Measurements from ENCODE around the gene IER5L.
A peak's percentile ranks its signal among the peaks of the same experiment; 100 is the strongest.

IER5L gene

GRCh38 chr9:129182122-129182521 lies 4.1 kb upstream of the IER5L start:
- no peak for DNase-seq (ENCODE audit: low read depth in 2 of 3, low spot score in 1 of 3)

GRCh38 chr9:129181246-129181645 lies 3.2 kb upstream of the IER5L start:
- no peak for DNase-seq (ENCODE audit: low read depth in 2 of 3, low spot score in 1 of 3)

- DNase-seq (ENCODE audit: low read depth in 2 of 3, low spot score in 1 of 3), result no peak
Measured at GRCh38 chr9:129178568-129179382, 714 bp upstream of the IER5L start.

- DNase-seq (ENCODE audit: low read depth in 2 of 3, low spot score in 1 of 3), result peak in 1 of 3 donors; percentile 12
Measured at GRCh38 chr9:129177443-129177790, 644 bp downstream of the IER5L start.

- peak in 1 of 3 donors; percentile 11 for DNase-seq (ENCODE audit: low read depth in 2 of 3, low spot score in 1 of 3)
Measured at GRCh38 chr9:129176701-129177442, 1.2 kb downstream of the IER5L start.

- DNase-seq (ENCODE audit: low read depth in 2 of 3, low spot score in 1 of 3), result peak; percentile 62 to 66 (median 64)
Measured at GRCh38 chr9:129175825-129176633, 2.0 kb downstream of the IER5L start.

GRCh38 chr9:129175515-129175824 lies 2.6 kb downstream of the IER5L start:
- DNase-seq (ENCODE audit: low read depth in 2 of 3, low spot score in 1 of 3), result no peak

GRCh38 chr9:129174724-129175514 lies 3.1 kb downstream of the IER5L start:
- peak in 1 of 3 donors; percentile 16 for DNase-seq (ENCODE audit: low read depth in 2 of 3, low spot score in 1 of 3)

GRCh38 chr9:129174102-129174723 lies 3.8 kb downstream of the IER5L start:
- DNase-seq (ENCODE audit: low read depth in 2 of 3, low spot score in 1 of 3), result peak; percentile 66 to 86 (median 74)

- no peak for DNase-seq (ENCODE audit: low read depth in 2 of 3, low spot score in 1 of 3)
Measured at GRCh38 chr9:129173296-129174101, 4.6 kb downstream of the IER5L start.

- DNase-seq (ENCODE audit: low read depth in 2 of 3, low spot score in 1 of 3), result no peak
Measured at GRCh38 chr9:129172816-129173215, 5.2 kb downstream of the IER5L start.

GRCh38 chr9:129171993-129172751 lies 5.9 kb downstream of the IER5L start:
- no peak for DNase-seq (ENCODE audit: low read depth in 2 of 3, low spot score in 1 of 3)

- DNase-seq (ENCODE audit: low read depth in 2 of 3, low spot score in 1 of 3), result no peak
Measured at GRCh38 chr9:129170229-129170628, 7.8 kb downstream of the IER5L start.

- DNase-seq (ENCODE audit: low read depth in 2 of 3, low spot score in 1 of 3), result no peak
Measured at GRCh38 chr9:129166623-129167557, 11.2 kb downstream of the IER5L start.

- DNase-seq (ENCODE audit: low read depth in 2 of 3, low spot score in 1 of 3), result no peak
Measured at GRCh38 chr9:129165198-129165597, 12.9 kb downstream of the IER5L start.

- no peak for DNase-seq (ENCODE audit: low read depth in 2 of 3, low spot score in 1 of 3)
Measured at GRCh38 chr9:129164246-129164930, 13.7 kb downstream of the IER5L start.

- no peak for DNase-seq (ENCODE audit: low read depth in 2 of 3, low spot score in 1 of 3)
Measured at GRCh38 chr9:129163753-129164152, 14.3 kb downstream of the IER5L start.

Measured in stimulated activated CD4-positive, alpha-beta T cell treated with anti-CD3 and anti-CD28 coated beads, Interleukin-12 subunit alpha, Interleukin-12 subunit beta, amount 100 ng/mL, for 48 hours (primary cell).